ENCODE data around the gene FSIP2.

DNA sequence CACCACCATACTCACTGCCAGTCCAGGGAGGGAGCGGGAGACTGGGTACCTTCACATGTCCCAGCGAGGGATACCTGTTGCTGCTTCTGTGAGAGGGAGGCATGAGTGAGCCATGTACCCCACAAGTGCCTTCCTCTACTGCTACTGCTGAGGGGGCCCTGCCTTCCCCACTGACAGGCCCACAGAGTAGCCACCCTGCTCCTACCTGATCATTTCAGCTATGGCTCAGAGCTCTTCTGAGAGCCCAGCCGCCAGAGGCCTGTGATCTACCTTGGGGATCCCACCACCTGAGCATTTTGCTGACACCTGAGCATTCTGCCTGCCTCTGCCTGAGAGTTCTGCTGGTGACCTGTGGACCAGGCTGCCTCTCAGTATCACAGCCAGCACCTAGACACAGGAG, 137.6 kb downstream of the FSIP2 start:
- TF ChIP-seq NBN (conservative IDR thresholded peaks at IDR 0.05) (no peak), CHD2 (IDR thresholded peaks at IDR 0.05; ENCODE audit: low read depth, low read length) (no peak), IRF2 (CRISPR knock-in tag; IDR thresholded peaks at IDR 0.05) (no peak), MED8 (CRISPR knock-in tag; IDR thresholded peaks at IDR 0.05; ENCODE audit: insufficient replicate concordance) (no peak), CREB1 (IDR thresholded peaks at IDR 0.05) (no peak), CREB1 (CRISPR knock-in tag; IDR thresholded peaks at IDR 0.05) (no peak)
- TF ChIP-seq, protein P1, sequence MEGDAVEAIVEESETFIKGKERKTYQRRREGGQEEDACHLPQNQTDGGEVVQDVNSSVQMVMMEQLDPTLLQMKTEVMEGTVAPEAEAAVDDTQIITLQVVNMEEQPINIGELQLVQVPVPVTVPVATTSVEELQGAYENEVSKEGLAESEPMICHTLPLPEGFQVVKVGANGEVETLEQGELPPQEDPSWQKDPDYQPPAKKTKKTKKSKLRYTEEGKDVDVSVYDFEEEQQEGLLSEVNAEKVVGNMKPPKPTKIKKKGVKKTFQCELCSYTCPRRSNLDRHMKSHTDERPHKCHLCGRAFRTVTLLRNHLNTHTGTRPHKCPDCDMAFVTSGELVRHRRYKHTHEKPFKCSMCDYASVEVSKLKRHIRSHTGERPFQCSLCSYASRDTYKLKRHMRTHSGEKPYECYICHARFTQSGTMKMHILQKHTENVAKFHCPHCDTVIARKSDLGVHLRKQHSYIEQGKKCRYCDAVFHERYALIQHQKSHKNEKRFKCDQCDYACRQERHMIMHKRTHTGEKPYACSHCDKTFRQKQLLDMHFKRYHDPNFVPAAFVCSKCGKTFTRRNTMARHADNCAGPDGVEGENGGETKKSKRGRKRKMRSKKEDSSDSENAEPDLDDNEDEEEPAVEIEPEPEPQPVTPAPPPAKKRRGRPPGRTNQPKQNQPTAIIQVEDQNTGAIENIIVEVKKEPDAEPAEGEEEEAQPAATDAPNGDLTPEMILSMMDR (CRISPR knock-in tag; IDR thresholded peaks at IDR 0.05), result no peak
